Uterus (tissue), 4 donors: ENCODE data around the gene SLC27A2. TPM values are rescaled to one million over a fixed set of nuclear protein-coding genes. Genes with fewer than 3 reads are reported as not detected.

ENCODE experiments used
- DNase-seq, 2 donors: peaks; one replicate each; pipeline ENCODE4 v3.0.0-alpha.2; 2019 to 2020
- H3K27ac ChIP-seq, 2 donors: fragments of 200-600 bp; sonication (generic); 1 replicate in 1 of 2; 2 replicates in 1 of 2; pipeline ENCODE4 v1.5.1; 2016 to 2018
- H3K27me3 ChIP-seq, 2 donors: fragments of 200-600 bp; sonication (generic); one replicate each; pipeline ENCODE4 v1.5.1; 2018 to 2019; ENCODE audit warnings: control low read depth in 1 of 2
- H3K36me3 ChIP-seq, 2 donors: fragments of 200-600 bp; sonication (generic); one replicate each; pipeline ENCODE4 v1.5.1; 2019; ENCODE audit warnings: control low read depth in 1 of 2
- H3K4me1 ChIP-seq, 2 donors: fragments of 200-600 bp; sonication (generic); one replicate each; pipeline ENCODE4 v1.5.1; 2018 to 2019; ENCODE audit warnings: control low read depth in 1 of 2
- H3K4me3 ChIP-seq, 2 donors: fragments of 200-600 bp; sonication (generic); 1 replicate in 1 of 2; 2 replicates in 1 of 2; pipeline ENCODE4 v1.5.1; 2018 to 2019; ENCODE audit warnings: mild to moderate bottlenecking in 1 of 2
- H3K9me3 ChIP-seq, 2 donors: fragments of 200-600 bp; sonication (generic); one replicate each; pipeline ENCODE4 v1.5.1; 2019; ENCODE audit warnings: control low read depth in 1 of 2
- POLR2A ChIP-seq, 2 donors: fragments of 450-650 bp; IDR thresholded peaks; one replicate each; pipeline ENCODE4 v1.6.1; 2016; ENCODE audit warnings: antibody characterized with exemption in 2 of 2, mild to moderate bottlenecking in 1 of 2, moderate library complexity in 1 of 2
- intact Hi-C: fragments of 100-400 bp; cut with DNase I; formaldehyde crosslinking; loops from one replicate; pipeline ENCODE4 v1.15.1; 2023; ENCODE audit warnings: low total_unique reads
- small RNA-seq: library from RNA; depleted of rRNA; stranded (forward); fragments of <200 nt; gene quantifications from one replicate; pipeline ENCODE3, GENCODE V24; 2016
- total RNA-seq, 4 donors: library from RNA; depleted of rRNA in 3 of 4; stranded (reverse); fragments of >200 nt in 3 of 4; gene quantifications; one replicate each; pipeline versions ENCODE4 v1.1.0 to v1.2.4, GENCODE V29; 2014 to 2023
- TF ChIP-seq, protein P1 (sequence below), 4 experiments: fragments of 200-600 bp in 2 of 4; fragments of 450-650 bp in 2 of 4; sonication (generic) in 2 of 4; IDR thresholded peaks; one replicate each; pipeline ENCODE4 v1.5.1; 2016 to 2019; ENCODE audit warnings: antibody characterized with exemption in 4 of 4, mild to moderate bottlenecking in 2 of 4, moderate library complexity in 1 of 4
- donor health status: DM: yes; HTN: yes; CAD: no.

The SLC27A2 gene
- total RNA-seq, 4 donors from 2014 or later, result 0.27 to 1.7 TPM; not detected in 2

DNA sequence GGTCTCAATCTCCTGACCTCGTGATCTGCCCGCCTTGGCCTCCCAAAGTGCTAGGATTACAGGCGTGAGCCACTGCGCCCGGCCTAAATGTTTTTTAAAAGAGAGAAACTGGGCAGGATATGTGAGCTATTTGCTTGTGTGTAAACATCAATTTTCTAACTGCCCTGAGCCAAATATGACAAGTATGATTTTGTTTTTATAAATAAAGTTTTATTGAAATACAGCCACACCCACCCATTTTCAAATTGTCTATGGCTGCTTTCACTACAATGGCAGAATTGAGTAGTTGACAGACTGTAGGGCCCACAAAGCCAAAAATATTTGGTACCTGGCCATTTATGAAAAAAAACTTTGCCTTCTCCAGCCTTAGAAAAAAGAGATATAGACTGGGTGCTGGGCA, 99.4 kb downstream of the SLC27A2 start:
- H3K36me3 ChIP-seq, result no peaks in the 10 kb centered on the region
- H3K27me3 ChIP-seq, result no peaks in the 10 kb centered on the region
- no peak for DNase-seq
- TF ChIP-seq, protein P1, sequence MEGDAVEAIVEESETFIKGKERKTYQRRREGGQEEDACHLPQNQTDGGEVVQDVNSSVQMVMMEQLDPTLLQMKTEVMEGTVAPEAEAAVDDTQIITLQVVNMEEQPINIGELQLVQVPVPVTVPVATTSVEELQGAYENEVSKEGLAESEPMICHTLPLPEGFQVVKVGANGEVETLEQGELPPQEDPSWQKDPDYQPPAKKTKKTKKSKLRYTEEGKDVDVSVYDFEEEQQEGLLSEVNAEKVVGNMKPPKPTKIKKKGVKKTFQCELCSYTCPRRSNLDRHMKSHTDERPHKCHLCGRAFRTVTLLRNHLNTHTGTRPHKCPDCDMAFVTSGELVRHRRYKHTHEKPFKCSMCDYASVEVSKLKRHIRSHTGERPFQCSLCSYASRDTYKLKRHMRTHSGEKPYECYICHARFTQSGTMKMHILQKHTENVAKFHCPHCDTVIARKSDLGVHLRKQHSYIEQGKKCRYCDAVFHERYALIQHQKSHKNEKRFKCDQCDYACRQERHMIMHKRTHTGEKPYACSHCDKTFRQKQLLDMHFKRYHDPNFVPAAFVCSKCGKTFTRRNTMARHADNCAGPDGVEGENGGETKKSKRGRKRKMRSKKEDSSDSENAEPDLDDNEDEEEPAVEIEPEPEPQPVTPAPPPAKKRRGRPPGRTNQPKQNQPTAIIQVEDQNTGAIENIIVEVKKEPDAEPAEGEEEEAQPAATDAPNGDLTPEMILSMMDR (IDR thresholded peaks at IDR 0.05), result no peak
- TF ChIP-seq POLR2A (IDR thresholded peaks at IDR 0.05), result no peak
- H3K4me3 ChIP-seq, result no peak overlapping the region
- H3K4me1 ChIP-seq, result no peaks in the 10 kb centered on the region
- no peaks in the 10 kb centered on the region for H3K9me3 ChIP-seq
- intact Hi-C loops, result loop anchor here (10.0 kb wide), 1 partner anchor 1257 kb away; no protein-coding TSS in a partner anchor
- H3K27ac ChIP-seq, result no peak overlapping the region

Small RNA genes lying within 50 kb of the gene (small RNA-seq; reads per million reads assigned to genes)
- not detected for gene RF00019

Other genes starting within 250 kb of the SLC27A2 start
- 100 to 1,000 TPM in 2 of 4 donors, 10 to 100 TPM in 2; 34.9 to 124 (median 78.8) TPM for gene ATP8B4, start 63.0 kb upstream of the SLC27A2 start, total RNA-seq
- gene HDC, start 83.5 kb downstream of the SLC27A2 start, total RNA-seq, result 10 to 100 TPM in 1 of 4 donors, 1 to 10 TPM in 2, not detected in 1; 2.1 to 49.2 (median 3.6) TPM
- gene GABPB1, start 173.0 kb downstream of the SLC27A2 start, total RNA-seq, result 10 to 100 TPM; 21.2 to 58.1 (median 34.0) TPM
- gene USP8, start 242.2 kb downstream of the SLC27A2 start, total RNA-seq, result 100 to 1,000 TPM in 1 of 4 donors, 10 to 100 TPM in 3; 37.6 to 170 (median 85.6) TPM